ENCODE data around the gene SPATA32. TPM values are rescaled to one million over a fixed set of nuclear protein-coding genes. Genes with fewer than 3 reads are reported as not detected.

SPATA32 gene
- total RNA-seq, 4 donors from 2014 or later: not detected

- Histone ChIP-seq H3K4me1 (peaks cover 21 to 99% (median 40%) of the 10 kb centered on the region in 4 donors), H3K27ac (peak overlapping the region; percentile 26 to 86 (median 64)), H3K36me3 (peaks cover 0 to 22% (median 0%) of the 10 kb centered on the region in 3 donors), H3K9me3 (no peaks in the 10 kb centered on the region), H3K4me3 (no peak overlapping the region), H3K27me3 (no peaks in the 10 kb centered on the region)
- peak in 1 of 3 donors; percentile 40 for DNase-seq
- TF ChIP-seq POLR2A (IDR thresholded peaks at IDR 0.05): no peak
- TF ChIP-seq CTCF (IDR thresholded peaks at IDR 0.05): no peak
Observed at GRCh38 chr17:45292696-45293412, 31.0 kb upstream of the SPATA32 start.

- peaks cover 17 to 91% (median 36%) of the 10 kb centered on the region in 4 donors for H3K4me1 ChIP-seq
- H3K4me3 ChIP-seq: no peak overlapping the region
- DNase-seq: peak; percentile 48 to 73 (median 66)
- no peak for TF ChIP-seq CTCF (IDR thresholded peaks at IDR 0.05)
- H3K27ac ChIP-seq: peak overlapping the region in 2 of 4 donors; percentile 63 to 82
- no peaks in the 10 kb centered on the region for H3K27me3 ChIP-seq
- peaks cover 0 to 36% (median 0%) of the 10 kb centered on the region in 3 donors for H3K36me3 ChIP-seq
- no peaks in the 10 kb centered on the region for H3K9me3 ChIP-seq
Observed at GRCh38 chr17:45291171-45291805, 29.4 kb upstream of the SPATA32 start.

- H3K27ac ChIP-seq: peak overlapping the region in 2 of 4 donors; percentile 63 to 67
- TF ChIP-seq POLR2A (IDR thresholded peaks at IDR 0.05): no peak
- no peak for TF ChIP-seq CTCF (IDR thresholded peaks at IDR 0.05)
- H3K36me3 ChIP-seq: peaks cover 0 to 46% (median 0%) of the 10 kb centered on the region in 3 donors
- DNase-seq: peak in 1 of 3 donors; percentile 41
- H3K27me3 ChIP-seq: no peaks in the 10 kb centered on the region
- no peak overlapping the region for H3K4me3 ChIP-seq
- no peaks in the 10 kb centered on the region for H3K9me3 ChIP-seq
- peaks cover 14 to 81% (median 30%) of the 10 kb centered on the region in 4 donors for H3K4me1 ChIP-seq
Observed at GRCh38 chr17:45290269-45290765, 28.4 kb upstream of the SPATA32 start.

- peak in 1 of 3 donors; percentile 50 for DNase-seq
- H3K4me1 ChIP-seq: peaks cover 14 to 74% (median 27%) of the 10 kb centered on the region in 4 donors
- peaks cover 0 to 53% (median 0%) of the 10 kb centered on the region in 3 donors for H3K36me3 ChIP-seq
- no peaks in the 10 kb centered on the region for H3K9me3 ChIP-seq
- H3K27ac ChIP-seq: peak overlapping the region in 2 of 4 donors; percentile 37 to 67
- no peaks in the 10 kb centered on the region for H3K27me3 ChIP-seq
- no peak for TF ChIP-seq POLR2A (IDR thresholded peaks at IDR 0.05)
- TF ChIP-seq CTCF (IDR thresholded peaks at IDR 0.05): no peak
- no peak overlapping the region for H3K4me3 ChIP-seq
Observed at GRCh38 chr17:45289301-45290268, 27.7 kb upstream of the SPATA32 start.

- Histone ChIP-seq H3K9me3 (no peaks in the 10 kb centered on the region), H3K36me3 (peaks cover 0 to 61% (median 0%) of the 10 kb centered on the region in 3 donors), H3K27me3 (no peaks in the 10 kb centered on the region), H3K4me3 (no peak overlapping the region), H3K27ac (peak overlapping the region in 2 of 4 donors; percentile 37 to 67), H3K4me1 (peaks cover 9 to 66% (median 22%) of the 10 kb centered on the region in 4 donors)
- DNase-seq: peak in 1 of 3 donors; percentile 36
- no peak for TF ChIP-seq CTCF (IDR thresholded peaks at IDR 0.05)
- no peak for TF ChIP-seq POLR2A (IDR thresholded peaks at IDR 0.05)
Observed at GRCh38 chr17:45288825-45289224, 26.9 kb upstream of the SPATA32 start.
